ENCODE measurements around the gene LSAMP.
"Not testable (repeated sequence)": the region's sequence is repeated elsewhere in the genome, so short reads cannot be mapped to it uniquely, and the experiment has no call there.

LSAMP gene

DNA sequence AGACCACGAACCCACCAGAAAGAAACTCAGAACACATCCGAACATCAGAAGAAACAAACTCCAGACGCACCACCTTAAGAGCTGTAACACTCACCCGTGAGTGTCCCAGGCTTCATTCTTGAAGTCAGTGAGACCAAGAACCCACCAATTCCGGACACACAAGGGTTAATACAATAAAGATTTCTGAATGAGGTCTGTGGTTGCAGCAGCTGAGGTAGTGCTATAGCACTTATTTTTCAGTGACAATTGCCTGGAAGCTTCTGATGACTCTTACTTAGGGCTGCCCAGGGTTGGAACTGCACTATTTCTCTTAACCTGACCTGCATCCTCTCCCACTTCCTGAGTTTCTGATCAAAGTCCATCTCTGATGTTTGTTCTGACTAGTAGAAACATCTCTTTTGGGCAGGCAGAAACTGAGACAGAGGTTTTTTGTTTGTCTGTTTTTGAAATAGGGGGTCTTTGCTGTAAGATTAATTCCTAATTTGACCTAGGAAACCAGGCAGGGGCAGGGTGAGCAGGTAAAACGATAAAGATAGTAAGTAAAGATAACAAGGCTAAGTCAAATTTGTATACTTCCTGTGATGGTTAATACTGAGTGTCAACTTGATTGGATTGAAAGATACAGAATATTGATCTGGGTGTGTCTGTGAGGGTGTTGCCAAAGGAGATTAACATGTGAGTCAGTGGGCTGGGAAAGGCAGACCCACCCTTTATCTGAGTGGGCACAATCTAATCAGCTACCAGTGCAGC is 652.9 kb downstream of the LSAMP start:
- DNase-seq (ENCODE audit: low spot score): no peak

GRCh38 chr3:115791271-115792153 is 653.8 kb downstream of the LSAMP start:
- not testable (repeated sequence) for DNase-seq (ENCODE audit: low spot score)

DNA sequence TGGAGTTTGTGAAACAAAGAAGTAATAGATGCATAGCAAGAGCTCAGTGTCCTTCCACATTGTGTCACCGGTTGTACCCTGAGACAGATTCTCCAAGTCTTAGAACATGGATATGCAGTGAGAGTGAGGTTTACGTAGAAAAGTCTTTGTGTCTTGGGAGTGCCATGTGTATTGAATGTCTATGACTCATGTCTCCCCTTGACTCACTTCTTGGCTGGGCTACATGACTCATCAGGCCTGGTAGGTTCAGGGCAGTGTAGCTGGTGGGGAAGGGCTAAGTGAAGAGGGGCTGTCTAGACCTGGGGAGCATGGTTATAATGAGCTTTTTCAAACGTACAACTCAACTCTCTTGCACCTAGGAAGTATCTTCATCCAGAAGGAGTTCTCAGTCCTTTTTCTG is 654.5 kb downstream of the LSAMP start:
- DNase-seq (ENCODE audit: low spot score): peak; percentile 83

GRCh38 chr3:115789481-115789880 is 655.8 kb downstream of the LSAMP start:
- DNase-seq (ENCODE audit: low spot score): no peak

- DNase-seq (ENCODE audit: low spot score): peak; percentile 81
These were observed 656.3 kb downstream of the LSAMP start for GRCh38 chr3:115788921-115789470.

- no peak for DNase-seq (ENCODE audit: low spot score)
These were observed 657.5 kb downstream of the LSAMP start for GRCh38 chr3:115787818-115788217.

DNA sequence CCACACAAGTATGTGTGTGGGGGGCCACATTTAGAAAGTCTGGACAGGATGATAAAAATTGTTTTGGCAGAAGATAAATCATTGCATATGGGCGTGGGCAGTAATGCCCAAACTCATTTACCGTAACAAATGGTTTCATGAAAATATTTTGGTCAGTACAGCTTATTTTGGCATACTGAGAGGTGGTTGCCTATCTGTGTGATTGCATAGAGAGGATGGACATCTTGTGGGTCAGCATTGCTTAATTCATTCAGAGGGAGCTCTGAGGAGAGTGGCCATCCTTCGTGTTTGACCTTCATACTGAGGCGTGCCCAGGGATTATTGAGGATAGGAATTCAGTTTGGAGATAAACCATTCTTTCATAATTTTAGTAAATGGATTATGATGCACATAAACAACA is 659.5 kb downstream of the LSAMP start:
- DNase-seq (ENCODE audit: low spot score): no peak

DNA sequence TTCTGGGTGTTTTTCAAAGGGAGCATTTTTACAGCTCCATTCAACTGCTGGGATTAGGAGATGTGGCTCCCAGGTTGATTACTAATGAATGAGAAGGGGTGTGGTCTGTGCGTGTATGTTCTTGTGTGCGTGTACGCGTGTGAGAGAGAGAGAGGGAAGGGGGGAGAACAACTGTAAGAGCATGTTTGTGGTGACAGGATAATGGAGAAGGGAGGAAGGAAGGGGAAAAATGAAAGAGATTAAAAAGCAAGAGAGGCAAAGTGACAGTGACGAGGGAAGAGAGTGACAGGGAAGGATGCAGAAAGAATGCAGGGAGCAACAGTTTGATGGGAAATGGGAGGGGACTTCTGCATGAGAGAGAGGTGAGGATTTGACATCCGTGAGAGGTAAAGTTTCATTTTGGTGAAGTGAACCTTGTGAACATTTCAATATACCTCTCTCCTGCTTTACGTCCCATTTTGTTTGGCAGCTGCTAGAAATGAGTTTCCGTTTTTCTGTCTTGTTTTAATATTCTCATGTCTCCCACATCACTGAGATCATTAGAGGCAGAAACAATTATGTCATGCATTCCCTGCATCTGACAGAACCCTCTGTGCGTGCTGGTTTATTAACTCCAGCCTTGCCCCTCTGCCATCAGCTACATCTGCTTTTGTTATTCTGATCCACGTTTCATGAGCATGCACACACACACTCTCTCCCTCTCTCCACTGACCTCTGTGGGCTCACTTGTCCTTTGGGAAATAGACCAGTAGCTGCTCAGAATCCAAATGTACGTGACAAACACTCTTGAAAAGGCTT is 660.3 kb downstream of the LSAMP start:
- DNase-seq (ENCODE audit: low spot score): peak; percentile 67

DNA sequence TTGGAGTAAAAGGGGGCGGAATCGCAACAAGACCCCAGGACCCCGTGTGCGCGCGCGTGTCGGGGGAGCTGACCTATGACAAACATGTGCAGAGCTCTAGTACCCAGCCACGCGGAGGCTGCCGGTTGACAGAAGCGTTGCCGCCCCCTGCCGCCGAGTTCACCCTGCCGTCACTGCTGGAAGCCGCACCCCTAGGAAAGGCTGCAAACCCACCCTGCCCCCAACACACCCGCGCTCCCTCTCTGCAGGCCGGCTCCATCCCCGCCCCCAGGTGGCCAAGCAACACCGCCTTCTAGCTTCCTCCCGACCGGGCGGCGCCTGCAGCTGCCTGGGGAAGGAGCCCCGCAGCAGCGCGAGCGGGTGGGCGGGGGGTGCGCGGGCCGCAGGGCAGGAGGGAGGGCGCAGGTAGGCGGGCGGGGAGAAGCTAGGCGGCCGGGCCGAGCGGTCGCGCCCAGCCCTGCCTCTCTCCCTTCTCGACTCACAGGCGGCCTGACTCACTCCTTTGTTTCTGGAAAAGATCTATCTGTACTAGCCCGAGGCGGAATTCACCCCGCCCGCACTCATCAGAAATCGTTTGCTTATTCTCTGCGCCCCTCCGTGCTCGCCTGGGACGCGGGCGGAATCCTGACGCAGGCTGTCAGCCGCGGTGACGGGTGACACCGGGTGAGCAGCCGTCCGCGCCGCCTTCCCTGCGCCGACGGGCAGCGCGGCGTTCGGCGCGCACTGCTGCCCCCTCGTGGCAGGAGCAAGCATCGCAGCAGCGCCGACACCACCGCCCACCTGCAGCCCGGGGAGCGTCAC is 661.1 kb downstream of the LSAMP start:
- peak; percentile 95 for DNase-seq (ENCODE audit: low spot score)

GRCh38 chr3:115783426-115783825 is 661.9 kb downstream of the LSAMP start:
- DNase-seq (ENCODE audit: low spot score): not testable (repeated sequence)

GRCh38 chr3:115779011-115779410 is 666.3 kb downstream of the LSAMP start:
- DNase-seq (ENCODE audit: low spot score): no peak

DNA sequence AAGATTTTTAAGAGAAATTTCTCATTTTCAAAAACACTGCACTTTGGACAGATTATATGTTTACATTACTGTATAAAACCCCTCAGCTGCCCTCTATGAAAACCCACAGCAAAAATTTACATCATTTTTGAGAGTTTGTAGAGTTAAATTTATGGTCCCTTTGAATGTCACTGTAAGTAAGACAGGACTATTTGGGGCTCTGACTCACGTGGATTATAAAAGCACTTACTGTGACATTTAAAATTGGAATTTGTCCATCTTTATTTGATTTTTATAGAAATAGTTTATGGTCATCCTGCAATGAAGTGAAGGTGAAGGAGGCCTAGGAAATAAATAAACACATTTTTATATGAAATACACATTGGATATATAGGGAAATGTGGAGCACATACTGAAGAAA is 672.3 kb downstream of the LSAMP start:
- no peak for DNase-seq (ENCODE audit: low spot score)

GRCh38 chr3:115768661-115769060 is 676.6 kb downstream of the LSAMP start:
- no peak for DNase-seq (ENCODE audit: low spot score)

DNA sequence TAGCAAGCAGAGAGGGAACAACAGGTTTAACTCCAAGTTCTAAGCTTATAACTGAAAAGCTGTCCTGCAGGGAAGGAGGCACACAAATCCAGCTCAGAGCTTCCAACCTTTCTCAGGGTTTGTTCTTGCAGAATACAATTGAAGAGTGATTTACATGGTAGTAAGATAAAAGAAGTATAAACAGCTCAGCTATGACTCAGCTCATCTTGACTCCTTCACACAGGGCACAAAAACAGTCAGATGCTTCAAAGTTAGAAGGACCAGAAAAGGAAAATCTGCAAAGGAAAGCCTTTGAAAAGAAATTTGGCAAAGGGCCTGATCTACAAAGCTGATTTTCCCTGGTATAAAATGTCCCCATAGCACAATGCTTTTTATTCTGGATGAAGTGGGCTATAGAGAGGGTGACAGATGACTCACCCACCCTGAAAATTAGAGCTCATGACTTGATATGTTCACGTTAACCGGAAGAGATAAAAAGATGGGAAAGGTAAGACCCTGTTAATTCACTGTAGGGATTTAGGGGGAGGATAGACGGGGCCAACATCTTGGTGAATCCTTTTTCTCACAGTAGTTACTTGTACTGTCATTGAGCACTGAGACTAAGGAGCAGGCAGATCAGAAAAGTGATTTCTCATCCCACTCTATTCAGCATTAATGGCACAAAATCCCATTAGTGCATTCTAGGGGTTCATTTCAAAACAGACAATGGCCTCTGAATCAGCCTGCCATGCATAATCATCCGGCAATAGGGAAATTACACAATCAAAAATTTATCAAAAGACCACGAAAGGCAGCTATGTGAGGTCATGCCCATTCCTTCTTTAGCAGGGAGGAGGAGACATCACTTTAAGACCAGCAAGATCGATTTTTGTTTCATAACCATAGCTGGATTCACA is 678.5 kb downstream of the LSAMP start:
- DNase-seq (ENCODE audit: low spot score): peak; percentile 27

DNA sequence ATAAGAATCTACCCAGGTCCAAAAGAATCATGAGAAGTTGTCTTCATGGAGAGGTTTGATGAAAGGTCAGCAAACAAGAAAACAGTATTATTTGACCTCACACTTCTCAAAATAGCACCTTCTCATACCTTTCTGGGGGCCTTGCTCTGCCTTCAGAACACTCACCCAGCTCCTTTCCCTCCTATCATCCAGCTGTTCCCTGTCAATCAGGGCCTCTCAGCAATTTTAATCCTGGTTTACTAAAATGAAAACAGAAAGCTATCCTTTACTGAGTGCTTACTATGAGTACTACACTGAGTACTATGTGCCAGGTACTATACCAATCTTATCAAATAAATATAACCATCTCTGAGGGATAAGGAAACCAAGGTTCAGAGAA is 683.4 kb downstream of the LSAMP start:
- DNase-seq (ENCODE audit: low spot score): no peak

- DNase-seq (ENCODE audit: low spot score): no peak
These were observed 684.6 kb downstream of the LSAMP start for GRCh38 chr3:115760716-115761115.

GRCh38 chr3:115758076-115758763 is 687.1 kb downstream of the LSAMP start:
- DNase-seq (ENCODE audit: low spot score): no peak

- DNase-seq (ENCODE audit: low spot score): not testable (repeated sequence)
These were observed 692.3 kb downstream of the LSAMP start for GRCh38 chr3:115752978-115753377.
